SU-DHL-6 (cell line): ENCODE data around the gene ADAM10.

Source experiments
- H2AFZ ChIP-seq: fragments of 200-600 bp; sonication (generic); 2 replicates; pipeline ENCODE4 v1.6.1; 2014; ENCODE audit warnings: low read depth, mild to moderate bottlenecking, moderate library complexity, mixed read lengths, antibody characterized with exemption, low read length; ENCODE audit not compliant: severe bottlenecking
- H3F3A ChIP-seq: fragments of 200-600 bp; shearing (Covaris generic); 2 replicates; pipeline ENCODE4 v1.6.0; 2016; ENCODE audit warnings: antibody characterized with exemption, mild to moderate bottlenecking; ENCODE audit not compliant: insufficient read depth
- H3K27ac ChIP-seq: fragments of 200-600 bp; sonication (generic); 2 replicates; pipeline ENCODE4 v1.5.1; 2016; ENCODE audit warnings: low read depth, mild to moderate bottlenecking, low read length, moderate library complexity, mixed read lengths
- H3K27me3 ChIP-seq: fragments of 200-600 bp; sonication (generic), shearing (Covaris generic); 2 replicates; pipeline ENCODE4 v1.6.0; 2014; ENCODE audit warnings: mild to moderate bottlenecking, low read length
- H3K36me3 ChIP-seq: fragments of 200-600 bp; sonication (generic); 2 replicates; pipeline ENCODE4 v1.6.1; 2014; ENCODE audit warnings: mild to moderate bottlenecking, low read length, mixed read lengths
- H3K4me2 ChIP-seq: fragments of 300-600, 200-600 bp; shearing (Covaris generic), sonication (generic); 2 replicates; pipeline ENCODE4 v1.6.0; 2014; ENCODE audit warnings: low read length, low read depth, mild to moderate bottlenecking; ENCODE audit not compliant: poor library complexity, severe bottlenecking
- H3K4me3 ChIP-seq: fragments of 200-600 bp; sonication (generic); 2 replicates; pipeline ENCODE4 v1.5.1; 2014; ENCODE audit warnings: antibody characterized with exemption, low read length, mild to moderate bottlenecking, mixed read lengths; ENCODE audit not compliant: insufficient read depth, poor library complexity, severe bottlenecking
- H3K79me2 ChIP-seq: fragments of 200-600 bp; sonication (generic); 2 replicates; pipeline ENCODE4 v1.6.1; 2014; ENCODE audit warnings: mild to moderate bottlenecking, low read length, moderate library complexity; ENCODE audit not compliant: insufficient read depth
- H3K9ac ChIP-seq: fragments of 200-600 bp; sonication (generic); 2 replicates; pipeline ENCODE4 v1.7.0; 2014; ENCODE audit warnings: mild to moderate bottlenecking, low read length
- H3K9me2 ChIP-seq: fragments of 200-600 bp; sonication (generic); replicated peaks from 2 replicates; pipeline ENCODE4 v1.6.1; 2014; ENCODE audit warnings: low read length; ENCODE audit not compliant: insufficient read depth
- H3K9me3 ChIP-seq: fragments of 200-600 bp; sonication (generic); 2 replicates; pipeline ENCODE4 v1.6.1; 2014; ENCODE audit warnings: low read length, mixed read lengths; ENCODE audit not compliant: insufficient read depth
- H4K20me1 ChIP-seq: fragments of 200-600 bp; sonication (generic); 2 replicates; pipeline ENCODE4 v1.6.1; 2014; ENCODE audit warnings: low read depth, mild to moderate bottlenecking, antibody characterized with exemption, low read length, moderate library complexity, mixed read lengths
- CTCF ChIP-seq: fragments of 200-600 bp; sonication (generic); IDR thresholded peaks from one replicate; pipeline ENCODE4 v1.5.1; 2017; ENCODE audit warnings: antibody characterized with exemption, mild to moderate bottlenecking, low read length, moderate library complexity; ENCODE audit not compliant: insufficient read depth, poor library complexity, severe bottlenecking
- EZH2phosphoT487 ChIP-seq: fragments of 200-600 bp; sonication (generic), shearing (Covaris generic); conservative IDR thresholded peaks from 2 replicates; pipeline ENCODE4 v1.6.1; 2018; ENCODE audit warnings: mild to moderate bottlenecking, antibody characterized with exemption, low read length, moderate library complexity, mixed read lengths

ADAM10 gene, protein sequence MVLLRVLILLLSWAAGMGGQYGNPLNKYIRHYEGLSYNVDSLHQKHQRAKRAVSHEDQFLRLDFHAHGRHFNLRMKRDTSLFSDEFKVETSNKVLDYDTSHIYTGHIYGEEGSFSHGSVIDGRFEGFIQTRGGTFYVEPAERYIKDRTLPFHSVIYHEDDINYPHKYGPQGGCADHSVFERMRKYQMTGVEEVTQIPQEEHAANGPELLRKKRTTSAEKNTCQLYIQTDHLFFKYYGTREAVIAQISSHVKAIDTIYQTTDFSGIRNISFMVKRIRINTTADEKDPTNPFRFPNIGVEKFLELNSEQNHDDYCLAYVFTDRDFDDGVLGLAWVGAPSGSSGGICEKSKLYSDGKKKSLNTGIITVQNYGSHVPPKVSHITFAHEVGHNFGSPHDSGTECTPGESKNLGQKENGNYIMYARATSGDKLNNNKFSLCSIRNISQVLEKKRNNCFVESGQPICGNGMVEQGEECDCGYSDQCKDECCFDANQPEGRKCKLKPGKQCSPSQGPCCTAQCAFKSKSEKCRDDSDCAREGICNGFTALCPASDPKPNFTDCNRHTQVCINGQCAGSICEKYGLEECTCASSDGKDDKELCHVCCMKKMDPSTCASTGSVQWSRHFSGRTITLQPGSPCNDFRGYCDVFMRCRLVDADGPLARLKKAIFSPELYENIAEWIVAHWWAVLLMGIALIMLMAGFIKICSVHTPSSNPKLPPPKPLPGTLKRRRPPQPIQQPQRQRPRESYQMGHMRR

DNA sequence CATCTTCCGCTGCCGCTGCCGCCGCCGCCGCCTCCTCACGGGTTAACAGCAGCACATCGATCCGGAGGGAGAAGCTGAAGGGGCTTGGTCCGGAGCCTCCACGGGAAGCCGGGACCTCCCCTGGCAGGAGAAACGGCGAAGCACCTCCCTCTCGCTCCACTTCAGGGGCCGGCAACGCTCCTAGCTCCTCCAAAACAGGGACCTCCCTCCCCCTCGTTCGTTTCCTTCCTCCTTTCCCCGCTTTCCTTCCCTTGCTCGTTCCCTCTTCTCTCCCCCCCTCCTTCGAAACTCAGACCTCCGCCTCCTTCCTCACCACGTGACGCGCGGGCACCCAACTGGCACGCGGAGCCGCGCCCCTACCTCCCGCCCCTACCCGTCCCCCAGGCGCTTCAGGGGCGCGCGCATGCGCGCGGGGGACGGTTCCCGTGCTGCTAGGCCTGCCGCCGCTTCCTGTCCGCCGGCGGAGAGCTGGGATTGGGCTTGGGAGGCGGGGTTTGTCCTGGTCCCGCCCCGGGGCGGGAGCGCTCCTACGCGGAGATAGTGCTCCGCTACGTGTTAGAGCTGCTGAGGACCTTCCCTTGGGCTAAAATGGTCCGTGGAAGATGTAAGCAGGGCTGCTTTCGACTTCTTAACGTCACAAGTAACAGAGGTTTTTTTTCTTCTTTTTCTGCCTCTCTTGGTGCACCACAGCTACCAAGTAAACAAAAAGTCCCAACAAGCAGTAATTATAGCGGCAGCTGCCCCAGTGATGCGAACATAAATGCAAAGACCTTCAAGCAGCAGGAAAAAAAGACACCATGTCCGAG is at the start of gene ADAM10:
TSS of gene ADAM10 (minus strand) at position 176 of the 806 bp plus-strand sequence. CDS start at position 3, 173 bp downstream.
- H3K79me2 ChIP-seq = peaks cover 39% of the 10 kb centered on the region
- peak within 1 kb of the TSS; percentile 63 for H3K27ac ChIP-seq
- TF ChIP-seq EZH2phosphoT487 (no peak), CTCF (no peak)
- H3K4me3 ChIP-seq = peak within 1 kb of the TSS; percentile 83
- H3K9me3 ChIP-seq = no peaks in the 10 kb centered on the region
- H3K36me3 ChIP-seq = peaks cover 7% of the 10 kb centered on the region; the same call in 1 of the 2 replicates
- H3K27me3 ChIP-seq = no peaks in the 10 kb centered on the region
- peaks cover 25% of the 10 kb centered on the region for H4K20me1 ChIP-seq
- H3F3A ChIP-seq = no peaks in the 10 kb centered on the region
- peak within 1 kb of the TSS; percentile 80 for H3K9ac ChIP-seq
- H3K4me2 ChIP-seq = peak within 1 kb of the TSS; percentile 88
- H3K9me2 ChIP-seq = no peaks in the 10 kb centered on the region
- peak within 1 kb of the TSS; percentile 96 for H2AFZ ChIP-seq

DNA sequence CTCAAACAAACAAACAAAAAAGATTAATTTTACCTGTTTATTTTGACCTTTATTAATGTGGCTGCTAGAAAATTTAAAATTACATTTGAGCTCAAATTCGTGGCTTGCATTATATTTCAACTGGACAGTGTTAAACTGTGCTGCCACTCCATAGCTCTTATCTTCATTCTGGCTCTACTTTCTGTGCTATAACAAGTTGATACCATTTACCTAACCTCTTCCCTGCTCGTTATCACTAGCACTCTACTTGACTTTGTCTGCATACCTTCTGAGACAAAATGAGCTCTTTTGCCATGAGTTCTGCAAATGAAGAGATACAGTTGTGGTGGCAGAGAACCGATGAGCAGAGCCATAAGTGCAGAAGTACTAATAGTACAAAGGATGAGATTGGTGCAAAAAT is 48.0 kb upstream of the ADAM10 start:
- H3K4me3 ChIP-seq = no peak overlapping the region
- no peaks in the 10 kb centered on the region for H4K20me1 ChIP-seq
- no peaks in the 10 kb centered on the region for H3K9me3 ChIP-seq
- no peaks in the 10 kb centered on the region for H3K9me2 ChIP-seq
- H3K27me3 ChIP-seq = no peaks in the 10 kb centered on the region
- H3K4me2 ChIP-seq = no peak overlapping the region
- no peak overlapping the region for H2AFZ ChIP-seq
- H3K79me2 ChIP-seq = no peaks in the 10 kb centered on the region
- no peak overlapping the region for H3K27ac ChIP-seq
- TF ChIP-seq CTCF = no peak
- no peak for TF ChIP-seq EZH2phosphoT487
- H3F3A ChIP-seq = no peaks in the 10 kb centered on the region
- H3K9ac ChIP-seq = no peak overlapping the region
- no peaks in the 10 kb centered on the region for H3K36me3 ChIP-seq

DNA sequence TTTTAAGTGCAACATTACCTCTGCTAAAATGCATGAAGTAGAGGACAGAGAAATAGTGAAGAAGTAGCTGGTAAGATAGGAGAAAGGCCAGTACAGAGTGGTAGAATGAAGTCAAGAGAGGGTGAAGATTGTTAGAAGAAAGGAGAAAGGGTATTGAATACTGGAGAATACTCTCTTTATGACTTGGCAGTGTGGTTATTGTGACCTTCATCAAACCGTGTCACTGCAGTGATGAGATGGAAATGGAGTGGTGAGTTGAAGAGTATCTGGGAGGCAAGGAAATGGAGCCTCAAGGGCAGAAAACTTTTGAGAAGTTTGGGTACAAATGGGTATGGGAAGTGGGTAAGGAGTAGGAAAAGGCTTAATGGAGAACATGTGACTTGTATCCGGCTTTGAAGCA is 46.3 kb upstream of the ADAM10 start:
- Histone ChIP-seq H3K27me3 (no peaks in the 10 kb centered on the region), H3K27ac (no peak overlapping the region), H3K36me3 (no peaks in the 10 kb centered on the region), H3K9me3 (no peaks in the 10 kb centered on the region), H3K4me2 (no peak overlapping the region), H4K20me1 (no peaks in the 10 kb centered on the region), H3K9ac (no peak overlapping the region), H3K79me2 (no peaks in the 10 kb centered on the region), H3K4me3 (no peak overlapping the region), H3K9me2 (no peaks in the 10 kb centered on the region), H2AFZ (no peak overlapping the region), H3F3A (no peaks in the 10 kb centered on the region)
- TF ChIP-seq EZH2phosphoT487 = no peak
- TF ChIP-seq CTCF = no peak
